K562 (cell line): Measurements from ENCODE around the gene PIK3R4. TPM values are rescaled to one million over a fixed set of nuclear protein-coding genes. Genes with fewer than 3 reads are reported as not detected.

ENCODE experiments used
- ATAC-seq: fragments of 200-7000 bp; cut with Tn5 transposase; 3 replicates; pipeline ENCODE4 v1.9.1; 2020; ENCODE audit warnings: moderate library complexity
- BruUV-seq: library from RNA; stranded (reverse); fragments of 400-500 nt; replicated peaks from 2 replicates; lab custom pipeline; 2021; lab: Mats Ljungman, UMichigan
- CTCF ChIA-PET: fragments of 300-600 bp; formaldehyde crosslinking; extraction: SDS; loops from one replicate; lab custom pipeline; 2021; ENCODE audit warnings: low intra/inter-chr PET ratio; lab: Yijun Ruan, JAX
- POLR2A ChIA-PET: fragments of 300-600, 350-650 bp; sonication (Branson Sonifier 250); formaldehyde crosslinking; extraction: SDS; loops from one replicate; lab custom pipeline; 2021; ENCODE audit warnings: antibody characterized with exemption, inconsistent platforms; lab: Yijun Ruan, JAX
- DNase-seq, 4 experiments: peaks; one replicate each; pipeline versions ENCODE4 v3.0.0 to v3.0.0-alpha.2; 2011 to 2018; ENCODE audit warnings: low spot score in 3 of 4, mixed read lengths in 3 of 4; ENCODE audit errors: extremely low read depth in 1 of 4
- FAIRE-seq: peaks from 2 replicates; lab custom pipeline; 2011; peaks lifted over from hg19 to GRCh38; lab: Jason Lieb, UNC
- H2AFZ ChIP-seq: 2 replicates; pipeline ENCODE4 v1.6.0; 2011; ENCODE audit warnings: low read depth, low read length, control low read depth, inconsistent platforms
- H3K27ac ChIP-seq: fragments of 200-600 bp; 3 replicates; pipeline ENCODE4 v1.8.0; 2011; ENCODE audit warnings: low read depth, mild to moderate bottlenecking, control low read depth, inconsistent platforms, low read length, moderate library complexity, mixed read lengths; ENCODE audit errors: extremely low read depth
- H3K27me3 ChIP-seq, 2 experiments: fragments of 300-600 bp in 1 of 2; 2 replicates in 1 of 2; 3 replicates in 1 of 2; pipeline versions ENCODE4 v1.6.0 to v1.8.0; 2011; ENCODE audit warnings: inconsistent platforms in 2 of 2, low read length in 2 of 2, mild to moderate bottlenecking in 1 of 2, mixed read lengths in 1 of 2, moderate library complexity in 1 of 2; ENCODE audit not compliant: control insufficient read depth in 2 of 2, insufficient read depth in 2 of 2
- H3K36me3 ChIP-seq: fragments of 300-600 bp; 3 replicates; pipeline ENCODE4 v1.8.0; 2011; ENCODE audit warnings: mild to moderate bottlenecking, low read length, inconsistent platforms; ENCODE audit not compliant: control insufficient read depth, insufficient read depth
- H3K4me1 ChIP-seq, 2 experiments: fragments of 200-600 bp in 1 of 2; replicated peaks in 1 of 2; 2 replicates in 1 of 2; 3 replicates in 1 of 2; pipeline versions ENCODE4 v1.5.1 to v1.8.0; 2011; ENCODE audit warnings: inconsistent platforms in 2 of 2, low read length in 2 of 2, mild to moderate bottlenecking in 1 of 2, mixed read lengths in 1 of 2, moderate library complexity in 1 of 2; ENCODE audit not compliant: control insufficient read depth in 2 of 2, insufficient read depth in 2 of 2
- H3K4me2 ChIP-seq: 2 replicates; pipeline ENCODE4 v1.6.1; 2011; ENCODE audit warnings: low read length, control low read depth, inconsistent platforms, mixed read lengths; ENCODE audit not compliant: insufficient read depth
- H3K4me3 ChIP-seq: fragments of 200-600 bp; sonication (generic), shearing (Covaris generic); 2 replicates; pipeline ENCODE4 v1.5.1; 2016; ENCODE audit warnings: control low read depth, inconsistent platforms
- H3K79me2 ChIP-seq: fragments of 200-600 bp; 3 replicates; pipeline ENCODE4 v1.8.0; 2011; ENCODE audit warnings: low read length, inconsistent platforms; ENCODE audit not compliant: control insufficient read depth, insufficient read depth
- H3K9ac ChIP-seq, 2 experiments: 2 replicates each; pipeline versions ENCODE4 v1.6.0 to v1.6.1; 2011; ENCODE audit warnings: low read depth in 2 of 2, low read length in 2 of 2, control low read depth in 1 of 2, inconsistent platforms in 1 of 2, mild to moderate bottlenecking in 1 of 2, mixed read lengths in 1 of 2; ENCODE audit not compliant: insufficient read depth in 1 of 2
- H3K9me1 ChIP-seq: one replicate; pipeline ENCODE4 v1.6.0; 2011; ENCODE audit warnings: inconsistent platforms, mild to moderate bottlenecking, low read length, moderate library complexity; ENCODE audit not compliant: control insufficient read depth, insufficient read depth
- H3K9me3 ChIP-seq: replicated peaks from 2 replicates; pipeline ENCODE4 v1.5.1; 2011; ENCODE audit warnings: low read depth, low read length, inconsistent platforms; ENCODE audit not compliant: control insufficient read depth, insufficient read depth
- H4K20me1 ChIP-seq: replicated peaks from 2 replicates; pipeline ENCODE4 v1.6.1; 2011; ENCODE audit warnings: low read length, inconsistent platforms, mixed read lengths; ENCODE audit not compliant: control insufficient read depth, insufficient read depth
- BACH1 ChIP-seq: fragments of 200-800 bp; sonication (Bioruptor generic); IDR thresholded peaks from 2 replicates; pipeline ENCODE4 v1.6.1; 2016; ENCODE audit warnings: missing genetic modification characterization, missing compliant biosample characterization
- CBX3 ChIP-seq, 2 experiments: IDR thresholded peaks; 1 replicate in 1 of 2; 2 replicates in 1 of 2; pipeline ENCODE4 v1.6.1; 2012; ENCODE audit warnings: inconsistent platforms in 2 of 2, low read length in 2 of 2, borderline replicate concordance in 1 of 2, control low read depth in 1 of 2
- EWSR1 ChIP-seq: fragments of 450-650 bp; IDR thresholded peaks from 2 replicates; pipeline ENCODE4 v1.6.1; 2018; ENCODE audit warnings: borderline replicate concordance, mild to moderate bottlenecking, low read depth, moderate library complexity; ENCODE audit not compliant: partially characterized antibody
- FOSL1 ChIP-seq: fragments of 200-800 bp; sonication (Bioruptor generic); conservative IDR thresholded peaks from 2 replicates; pipeline ENCODE4 v1.6.1; 2016; ENCODE audit warnings: missing genetic modification characterization, missing compliant biosample characterization
- KLF10 ChIP-seq: fragments of 250-450 bp; sonication (Bioruptor Pico); IDR thresholded peaks from 2 replicates; pipeline ENCODE4 v1.6.1; 2021; ENCODE audit warnings: matching md5 sums
- MCM7 ChIP-seq, 2 experiments: fragments of 450-650 bp; IDR thresholded peaks; 2 replicates each; pipeline ENCODE4 v1.6.1; 2016 to 2018
- RAD51 ChIP-seq: fragments of 450-650 bp; IDR thresholded peaks from 2 replicates; pipeline ENCODE4 v1.7.1; 2016; ENCODE audit warnings: low read depth, mild to moderate bottlenecking, borderline replicate concordance
- U2AF2 ChIP-seq: fragments of 200-400 bp; formaldehyde crosslinking; optimal IDR thresholded peaks from 2 replicates; pipeline ENCODE3; 2017; ENCODE audit warnings: low read depth, mild to moderate bottlenecking, low read length
- ZBED1 ChIP-seq: IDR thresholded peaks from 2 replicates; pipeline ENCODE4 v1.6.1; 2014
- WGBS: fragments of 100-300 bp; shearing (Covaris generic); methylation state at CpG from one replicate; pipeline ENCODE4 v1.1.6; 2016; ENCODE audit warnings: low coverage, mixed read lengths; ENCODE audit not compliant: insufficient coverage; ENCODE audit errors: missing lambda C conversion rate; 5-methylcytosine and 5-hydroxymethylcytosine counted together
- in situ Hi-C: fragments of 300-500 bp; cut with MboI; formaldehyde crosslinking; loops from 4 replicates; pipeline ENCODE4 v1.15.0; 2018; ENCODE audit warnings: inconsistent platforms, mixed read lengths
- intact Hi-C: fragments of 100-400 bp; cut with micrococcal nuclease; formaldehyde crosslinking; loops from 2 replicates; pipeline ENCODE4 v1.14.2; 2022
- polyA plus RNA-seq, 8 experiments: library from polyadenylated mRNA; depleted of rRNA in 4 of 8; stranded (reverse) in 5 of 8; unstranded in 3 of 8; fragments of >200 nt; fragmentation: Nextera tagmentation in 2 of 8; fragmentation: Illumina TruSeq in 1 of 8; extraction: Ambion mirVana in 2 of 8; extraction: Trizol in 1 of 8; gene quantifications; 2 replicates each; pipeline versions ENCODE4 v1.2.1 to v1.2.3, GENCODE V29; 2011 to 2014; ENCODE audit warnings: inconsistent platforms in 1 of 8, missing spikeins in 1 of 8
- total RNA-seq, 7 experiments: library from RNA; depleted of rRNA in 6 of 7; stranded (reverse); fragments of >200 nt in 6 of 7; fragmentation: Illumina TruSeq in 2 of 7; extraction: Trizol in 2 of 7; gene quantifications; 2 replicates each; pipeline versions ENCODE4 v1.2.1 to v1.2.3, GENCODE V29; 2011 to 2021; ENCODE audit warnings: low replicate concordance in 1 of 7
- TF ChIP-seq, protein P1 (sequence below), 2 experiments: fragments of 450-650 bp in 1 of 2; sonication (generic) in 1 of 2; formaldehyde crosslinking in 1 of 2; IDR thresholded peaks in 1 of 2; conservative IDR thresholded peaks in 1 of 2; 2 replicates each; pipeline versions ENCODE4 v1.6.1 to v1.8.1; 2016 to 2023; ENCODE audit warnings: mild to moderate bottlenecking in 2 of 2, moderate library complexity in 2 of 2, inconsistent platforms in 1 of 2, missing genetic modification reagents in 1 of 2
- TF ChIP-seq, protein P2 (sequence below): fragments of 250-450 bp; sonication (Bioruptor Pico); IDR thresholded peaks from 2 replicates; pipeline ENCODE4 v1.8.0; 2022; ENCODE audit warnings: inconsistent platforms, mild to moderate bottlenecking, moderate library complexity, borderline replicate concordance

The PIK3R4 gene
- total and polyA plus RNA-seq, 9 of the 15 experiments (the other 6 are each of a cell fraction or from before 2014, with no cell fraction given): 20.6 to 45.8 (median 26.0) TPM

DNA sequence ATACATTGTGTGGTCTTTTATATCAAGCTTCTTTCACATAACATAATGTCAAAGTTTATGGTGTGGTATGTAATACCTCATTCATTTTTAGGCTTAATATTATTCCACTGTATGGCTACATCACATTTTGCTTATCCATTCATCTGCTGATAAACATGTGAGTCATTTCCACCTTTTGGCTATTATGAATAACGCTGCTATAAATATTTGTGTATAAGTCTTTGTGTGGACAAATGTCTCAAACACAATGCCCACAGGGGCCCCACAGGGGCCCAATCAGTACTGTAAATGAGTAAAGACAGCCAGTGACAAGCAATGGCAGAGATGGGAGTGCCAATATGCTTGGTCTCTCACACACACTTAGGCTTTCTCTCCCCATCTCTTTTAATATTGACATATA lies 54.2 kb downstream of the PIK3R4 start:
- CTCF ChIA-PET: no interaction called here
- no TSS peak for BruUV-seq
- no peaks in the 10 kb centered on the region for H3K9me3 ChIP-seq
- no peaks in the 10 kb centered on the region for H3K4me1 ChIP-seq
- DNase-seq: no peak
- POLR2A ChIA-PET: no interaction called here
- no peak overlapping the region for H2AFZ ChIP-seq
- no peak overlapping the region for H3K27ac ChIP-seq
- H4K20me1 ChIP-seq: no peaks in the 10 kb centered on the region
- no peaks in the 10 kb centered on the region for H3K27me3 ChIP-seq
- intact Hi-C loops: loop anchor here (10.0 kb wide), 1 partner anchor 332 kb away; the partner anchor contains the start of genes ASTE1 and NEK11
- no peak overlapping the region for H3K4me2 ChIP-seq
- H3K4me3 ChIP-seq: no peak overlapping the region
- TF ChIP-seq, protein P1, sequence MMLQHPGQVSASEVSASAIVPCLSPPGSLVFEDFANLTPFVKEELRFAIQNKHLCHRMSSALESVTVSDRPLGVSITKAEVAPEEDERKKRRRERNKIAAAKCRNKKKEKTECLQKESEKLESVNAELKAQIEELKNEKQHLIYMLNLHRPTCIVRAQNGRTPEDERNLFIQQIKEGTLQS (IDR thresholded peaks at IDR 0.05): peak; percentile 27; the same call in 1 of the 2 replicates
- TF ChIP-seq, protein P1 (CRISPR knock-in tag; conservative IDR thresholded peaks at IDR 0.05): no peak
- TF ChIP-seq RAD51: no peak
- TF ChIP-seq KLF10: no peak
- no peak for TF ChIP-seq EWSR1
- TF ChIP-seq, protein P2, sequence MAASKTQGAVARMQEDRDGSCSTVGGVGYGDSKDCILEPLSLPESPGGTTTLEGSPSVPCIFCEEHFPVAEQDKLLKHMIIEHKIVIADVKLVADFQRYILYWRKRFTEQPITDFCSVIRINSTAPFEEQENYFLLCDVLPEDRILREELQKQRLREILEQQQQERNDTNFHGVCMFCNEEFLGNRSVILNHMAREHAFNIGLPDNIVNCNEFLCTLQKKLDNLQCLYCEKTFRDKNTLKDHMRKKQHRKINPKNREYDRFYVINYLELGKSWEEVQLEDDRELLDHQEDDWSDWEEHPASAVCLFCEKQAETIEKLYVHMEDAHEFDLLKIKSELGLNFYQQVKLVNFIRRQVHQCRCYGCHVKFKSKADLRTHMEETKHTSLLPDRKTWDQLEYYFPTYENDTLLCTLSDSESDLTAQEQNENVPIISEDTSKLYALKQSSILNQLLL (CRISPR knock-in tag): no peak
- no peak for TF ChIP-seq U2AF2
- TF ChIP-seq MCM7 (IDR thresholded peaks at IDR 0.05): no peak
- peak; percentile 67 for TF ChIP-seq FOSL1
- TF ChIP-seq CBX3 (IDR thresholded peaks at IDR 0.05; ENCODE audit: borderline replicate concordance in 1 of 2, low read length in 2 of 2): no peak
- TF ChIP-seq BACH1 (tag): no peak
- TF ChIP-seq ZBED1: no peak
- TF ChIP-seq, all 486 proteins: peak for 2
- no peak overlapping the region for H3K9ac ChIP-seq
- 0% methylated on average over 1 of the region's 1 CpG for whole genome bisulfite sequencing
- in situ Hi-C loops: no loop called here
- no peaks in the 10 kb centered on the region for H3K79me2 ChIP-seq
- FAIRE-seq: no peak
- no peak for ATAC-seq
- peaks cover 30% of the 10 kb centered on the region; the same call in 1 of the 3 replicates for H3K36me3 ChIP-seq
- H3K9me1 ChIP-seq: no peaks in the 10 kb centered on the region
